HepG2 (cell line): ENCODE data around the gene CRADD. TPM values are rescaled to one million over a fixed set of nuclear protein-coding genes. Genes with fewer than 3 reads are reported as not detected.

Source experiments
- CREB1 ChIP-seq, 2 experiments: fragments of 450-650 bp in 1 of 2; IDR thresholded peaks; 2 replicates each; pipeline ENCODE4 v1.6.1; 2016 to 2017; ENCODE audit warnings: control low read depth in 1 of 2, mild to moderate bottlenecking in 1 of 2, missing compliant biosample characterization in 1 of 2, missing genetic modification characterization in 1 of 2
- MTF2 ChIP-seq: sonication (generic); formaldehyde crosslinking; IDR thresholded peaks from 2 replicates; pipeline ENCODE4 v1.5.0; 2020; ENCODE audit warnings: missing genetic modification reagents, borderline replicate concordance
- MXD3 ChIP-seq: IDR thresholded peaks from 2 replicates; pipeline ENCODE4 v1.6.1; 2016; ENCODE audit warnings: mild to moderate bottlenecking, missing biosample characterization, missing genetic modification reagents
- SNAPC2 ChIP-seq: sonication (generic); formaldehyde crosslinking; IDR thresholded peaks from 2 replicates; pipeline ENCODE4 v1.8.1; 2022; ENCODE audit warnings: mild to moderate bottlenecking, missing genetic modification reagents
- ZBTB40 ChIP-seq, 2 experiments: fragments of 450-650 bp in 1 of 2; sonication (generic) in 1 of 2; formaldehyde crosslinking in 1 of 2; IDR thresholded peaks; 2 replicates each; pipeline versions ENCODE4 v1.6.1 to v1.8.0; 2016 to 2022; ENCODE audit warnings: antibody characterized with exemption in 1 of 2, mild to moderate bottlenecking in 1 of 2, missing genetic modification reagents in 1 of 2
- ZNF512 ChIP-seq: sonication (generic); formaldehyde crosslinking; IDR thresholded peaks from 2 replicates; pipeline ENCODE4 v1.4.0; 2020; ENCODE audit warnings: mild to moderate bottlenecking, missing genetic modification reagents
- ZNF800 ChIP-seq: sonication (generic); formaldehyde crosslinking; IDR thresholded peaks from 2 replicates; pipeline ENCODE4 v1.4.0; 2020; ENCODE audit warnings: missing genetic modification reagents
- ZSCAN21 ChIP-seq: sonication (generic); formaldehyde crosslinking; IDR thresholded peaks from 2 replicates; pipeline ENCODE4 v1.8.0; 2022; ENCODE audit warnings: mild to moderate bottlenecking, missing genetic modification reagents, moderate library complexity, borderline replicate concordance
- polyA plus RNA-seq, 8 experiments: library from polyadenylated mRNA; depleted of rRNA in 3 of 8; stranded (reverse) in 7 of 8; unstranded in 1 of 8; fragments of >200 nt; fragmentation: Illumina TruSeq in 4 of 8; extraction: Trizol in 4 of 8; gene quantifications; 2 replicates each; pipeline versions ENCODE4 v1.2.1 to v1.2.3, GENCODE V29; 2011 to 2016; ENCODE audit warnings: low read depth in 4 of 8, missing spikeins in 1 of 8, mixed read lengths in 1 of 8; ENCODE audit not compliant: insufficient read depth in 1 of 8
- total RNA-seq, 5 experiments: library from RNA; depleted of rRNA; stranded (reverse); fragments of >200 nt; fragmentation: Illumina TruSeq; extraction: Trizol; gene quantifications; 2 replicates each; pipeline ENCODE4 v1.2.3, GENCODE V29; 2016; ENCODE audit warnings: low read depth in 1 of 5

Gene CRADD
- total and polyA plus RNA-seq, 2 of the 13 experiments (the other 11 are each of a cell fraction or from before 2014, with no cell fraction given): 12.4 to 18.8 TPM

- no peak for TF ChIP-seq ZBTB40 (IDR thresholded peaks at IDR 0.05)
- no peak for TF ChIP-seq ZBTB40 (CRISPR knock-in tag; IDR thresholded peaks at IDR 0.05)
- TF ChIP-seq ZSCAN21: no peak
- no peak for TF ChIP-seq ZNF800 (CRISPR knock-in tag)
- no peak for TF ChIP-seq MXD3 (CRISPR knock-in tag)
- no peak for TF ChIP-seq CREB1 (IDR thresholded peaks at IDR 0.05)
- TF ChIP-seq CREB1 (CRISPR knock-in tag; IDR thresholded peaks at IDR 0.05): no peak
- TF ChIP-seq ZNF512: no peak
- TF ChIP-seq SNAPC2 (CRISPR knock-in tag): no peak
- TF ChIP-seq MTF2 (CRISPR knock-in tag): no peak
Measured at GRCh38 chr12:93793983-93794382, 116.8 kb downstream of the CRADD start (continued).
